ENCODE results near the gene PLCB4. TPM values are rescaled to one million over a fixed set of nuclear protein-coding genes. Genes with fewer than 3 reads are reported as not detected.

Gene PLCB4
- total RNA-seq, 4 donors from 2014 or later, result 3.5 to 30.5 (median 17.5) TPM

DNA sequence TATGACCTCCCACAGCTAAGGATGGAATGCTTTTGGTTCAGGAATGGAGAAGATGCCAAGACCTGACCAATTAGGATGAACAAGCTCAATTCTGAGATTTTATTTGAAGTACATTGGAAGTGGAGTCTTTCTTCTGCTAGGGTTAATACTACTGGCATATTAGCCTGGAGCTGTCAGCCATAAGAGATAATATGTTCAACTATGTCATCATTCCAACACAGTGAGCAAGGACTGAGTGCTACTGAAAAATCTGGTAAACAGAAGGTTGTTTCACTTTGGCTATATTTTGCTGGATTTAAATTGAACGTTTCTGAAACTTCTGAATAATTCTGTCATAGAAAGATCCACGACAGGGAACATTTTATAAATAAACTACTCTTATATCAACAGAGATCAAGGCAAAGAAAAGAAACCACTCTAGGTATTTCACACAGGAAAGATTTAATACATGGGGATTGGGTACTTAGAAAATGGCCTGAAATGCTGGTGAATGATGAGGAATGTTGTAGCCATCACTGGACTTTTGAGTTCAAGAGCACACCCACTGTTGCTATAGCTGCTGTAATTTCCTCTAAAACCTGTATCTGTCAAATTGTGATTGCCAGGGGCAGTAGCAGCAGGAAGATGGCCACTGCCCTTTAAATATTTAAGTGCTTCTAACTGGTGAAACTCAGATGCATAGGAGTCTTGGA is 200.5 kb downstream of the PLCB4 start:
- Histone ChIP-seq H3K27ac (no peak overlapping the region), H3K4me1 (no peaks in the 10 kb centered on the region), H3K36me3 (no peaks in the 10 kb centered on the region), H3K4me3 (no peak overlapping the region), H3K27me3 (no peaks in the 10 kb centered on the region), H3K9me3 (no peaks in the 10 kb centered on the region)
- DNase-seq, result no peak
- TF ChIP-seq POLR2A (IDR thresholded peaks at IDR 0.05) (no peak), CTCF (IDR thresholded peaks at IDR 0.05) (no peak)

- no peaks in the 10 kb centered on the region for H3K27me3 ChIP-seq
- TF ChIP-seq POLR2A (IDR thresholded peaks at IDR 0.05), result no peak
- H3K9me3 ChIP-seq, result no peaks in the 10 kb centered on the region
- H3K36me3 ChIP-seq, result no peaks in the 10 kb centered on the region
- no peak for DNase-seq
- H3K4me1 ChIP-seq, result no peaks in the 10 kb centered on the region
- H3K27ac ChIP-seq, result no peak overlapping the region
- no peak overlapping the region for H3K4me3 ChIP-seq
Observed at GRCh38 chr20:9270831-9271230, 201.9 kb downstream of the PLCB4 start.

- Histone ChIP-seq H3K27ac (no peak overlapping the region), H3K27me3 (no peaks in the 10 kb centered on the region), H3K4me1 (no peaks in the 10 kb centered on the region), H3K9me3 (no peaks in the 10 kb centered on the region), H3K36me3 (no peaks in the 10 kb centered on the region), H3K4me3 (no peak overlapping the region)
- DNase-seq, result no peak
- TF ChIP-seq POLR2A (IDR thresholded peaks at IDR 0.05), result no peak
- no peak for TF ChIP-seq CTCF (IDR thresholded peaks at IDR 0.05)
Observed at GRCh38 chr20:9276966-9277468, 208.1 kb downstream of the PLCB4 start.

DNA sequence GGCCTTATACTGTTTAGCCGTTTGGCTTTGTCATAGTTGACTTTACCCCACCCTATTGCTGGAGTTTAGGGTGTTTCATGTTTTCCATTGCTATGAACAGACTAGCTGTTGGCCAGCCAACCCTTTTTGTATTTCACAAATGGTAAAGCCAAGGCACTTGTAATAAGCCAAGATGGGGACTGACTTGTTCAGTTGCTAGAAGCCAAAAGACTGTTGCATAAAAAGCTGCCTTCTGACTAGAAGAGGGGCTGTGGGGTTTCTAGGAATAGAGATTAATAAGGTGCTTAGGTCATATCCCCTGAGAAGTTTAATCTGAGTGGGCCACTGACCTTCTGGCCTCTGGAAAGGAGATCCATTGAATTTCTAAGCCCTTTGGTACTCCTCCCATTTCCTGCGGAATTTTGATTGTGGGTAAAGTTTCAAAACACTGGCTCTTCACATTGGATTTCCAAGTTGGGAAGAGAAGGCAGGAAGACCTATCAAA is 211.1 kb downstream of the PLCB4 start:
- Histone ChIP-seq H3K9me3 (no peaks in the 10 kb centered on the region), H3K27ac (no peak overlapping the region), H3K27me3 (no peaks in the 10 kb centered on the region), H3K4me3 (no peak overlapping the region), H3K36me3 (no peaks in the 10 kb centered on the region), H3K4me1 (no peaks in the 10 kb centered on the region)
- TF ChIP-seq POLR2A (IDR thresholded peaks at IDR 0.05) (no peak), CTCF (IDR thresholded peaks at IDR 0.05) (no peak)
- DNase-seq, result no peak

DNA sequence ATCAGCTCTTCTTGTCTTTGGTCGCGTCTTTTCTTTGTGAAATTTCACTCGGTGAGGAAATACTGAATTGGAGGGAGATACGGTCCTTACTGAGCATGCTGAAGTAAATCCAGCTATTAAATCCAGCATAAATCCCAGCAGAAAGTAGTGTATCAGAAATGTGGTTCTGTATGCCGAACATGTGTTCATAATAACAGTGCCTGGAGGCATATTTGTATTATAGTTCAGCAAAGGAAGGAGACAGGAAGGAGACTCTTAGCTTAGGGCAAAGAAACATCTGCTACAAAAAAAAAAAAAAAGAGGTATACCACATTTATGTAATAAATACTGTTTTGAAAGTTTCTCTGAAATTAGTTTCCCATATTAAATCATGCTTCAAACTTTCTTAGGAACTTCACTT is 211.8 kb downstream of the PLCB4 start:
- H3K36me3 ChIP-seq, result no peaks in the 10 kb centered on the region
- H3K27me3 ChIP-seq, result no peaks in the 10 kb centered on the region
- no peak for DNase-seq
- no peak overlapping the region for H3K27ac ChIP-seq
- H3K4me3 ChIP-seq, result no peak overlapping the region
- no peaks in the 10 kb centered on the region for H3K9me3 ChIP-seq
- no peaks in the 10 kb centered on the region for H3K4me1 ChIP-seq
- TF ChIP-seq CTCF (IDR thresholded peaks at IDR 0.05), result no peak
- TF ChIP-seq POLR2A (IDR thresholded peaks at IDR 0.05), result no peak

GRCh38 chr20:9281803-9282202 is 212.9 kb downstream of the PLCB4 start:
- Histone ChIP-seq H3K36me3 (no peaks in the 10 kb centered on the region), H3K27ac (no peak overlapping the region), H3K9me3 (no peaks in the 10 kb centered on the region), H3K27me3 (no peaks in the 10 kb centered on the region), H3K4me1 (no peaks in the 10 kb centered on the region), H3K4me3 (no peak overlapping the region)
- no peak for DNase-seq
- TF ChIP-seq CTCF (IDR thresholded peaks at IDR 0.05) (no peak), POLR2A (IDR thresholded peaks at IDR 0.05) (no peak)
